Fibroblast of the conjunctiva (primary cell): ENCODE results near the gene DNAJA3.
A peak's percentile ranks its signal among the peaks of the same experiment; 100 is the strongest.

Experiments
- DNase-seq: peaks from one replicate; pipeline ENCODE4 v3.0.0-alpha.2; 2010; ENCODE audit warnings: low read depth

DNAJA3 gene

GRCh38 chr16:4425378-4426020, at the start of gene DNAJA3:
Gene DNAJA3 (plus strand): TSS chr16:4425868. CDS start chr16:4425882, 14 bp downstream.
- peak; percentile 97 for DNase-seq

- peak; percentile 82 for DNase-seq
These were observed 49.4 kb upstream of the DNAJA3 start for GRCh38 chr16:4376126-4376892.

- DNase-seq, result no peak
These were observed 48.6 kb upstream of the DNAJA3 start for GRCh38 chr16:4376893-4377572.

- no peak for DNase-seq
These were observed 48.0 kb upstream of the DNAJA3 start for GRCh38 chr16:4377573-4378154.

GRCh38 chr16:4378161-4378666, 47.5 kb upstream of the DNAJA3 start:
- DNase-seq, result no peak

GRCh38 chr16:4378999-4379690, 46.5 kb upstream of the DNAJA3 start:
- DNase-seq, result no peak

- no peak for DNase-seq
These were observed 45.3 kb upstream of the DNAJA3 start for GRCh38 chr16:4380119-4381063.

- no peak for DNase-seq
These were observed 44.4 kb upstream of the DNAJA3 start for GRCh38 chr16:4381072-4381934.

GRCh38 chr16:4381935-4382794, 43.5 kb upstream of the DNAJA3 start:
- DNase-seq, result no peak

GRCh38 chr16:4382795-4383357, 42.8 kb upstream of the DNAJA3 start:
- DNase-seq, result no peak

- DNase-seq, result no peak
These were observed 41.9 kb upstream of the DNAJA3 start for GRCh38 chr16:4383591-4384444.

GRCh38 chr16:4384509-4384942, 41.1 kb upstream of the DNAJA3 start:
- DNase-seq, result no peak

- no peak for DNase-seq
These were observed 40.4 kb upstream of the DNAJA3 start for GRCh38 chr16:4385066-4385788.

- DNase-seq, result no peak
These were observed 39.7 kb upstream of the DNAJA3 start for GRCh38 chr16:4385789-4386450.

GRCh38 chr16:4386451-4386805, 39.2 kb upstream of the DNAJA3 start:
- DNase-seq, result no peak

GRCh38 chr16:4386951-4387565, 38.6 kb upstream of the DNAJA3 start:
- DNase-seq, result no peak
